PC-3 (cell line): ENCODE results near the gene SLC7A5. TPM values are rescaled to one million over a fixed set of nuclear protein-coding genes. Genes with fewer than 3 reads are reported as not detected.

Experiments used
- ATAC-seq: fragments of 200-7000 bp; cut with Tn5 transposase; 2 replicates; pipeline ENCODE4 v1.9.1; 2020; ENCODE audit warnings: mild to moderate bottlenecking, moderate library complexity
- BruUV-seq: library from RNA; stranded (reverse); fragments of 400-500 nt; replicated peaks from 2 replicates; lab custom pipeline; 2021; lab: Mats Ljungman, UMichigan
- CTCF ChIA-PET: fragments of 300-600 bp; sonication (Branson Sonifier 250); formaldehyde crosslinking; loops from one replicate; lab custom pipeline; 2022; ENCODE audit warnings: antibody characterized with exemption; lab: Charles Lee
- POLR2A ChIA-PET: fragments of 300-600 bp; sonication (Branson Sonifier 250); formaldehyde crosslinking; loops from one replicate; lab custom pipeline; 2022; ENCODE audit warnings: antibody characterized with exemption; ENCODE audit not compliant: unreplicated experiment; lab: Charles Lee
- DNase-seq: peaks from one replicate; pipeline ENCODE4 v3.0.0-alpha.2; 2015
- H2AFZ ChIP-seq: fragments of 300-600 bp; sonication (generic); 2 replicates; pipeline ENCODE4 v1.6.0; 2016; ENCODE audit warnings: antibody characterized with exemption, low read length
- H3F3A ChIP-seq: fragments of 300-600 bp; sonication (generic); one replicate; pipeline ENCODE4 v1.6.0; 2017; ENCODE audit warnings: antibody characterized with exemption, low read length, control low read depth, mild to moderate bottlenecking; ENCODE audit not compliant: unreplicated experiment
- H3K27ac ChIP-seq: fragments of 300-600 bp; sonication (generic); 2 replicates; pipeline ENCODE4 v1.5.1; 2016; ENCODE audit warnings: mild to moderate bottlenecking, low read length
- H3K27me3 ChIP-seq: fragments of 300-600 bp; sonication (generic); 2 replicates; pipeline ENCODE4 v1.6.1; 2016; ENCODE audit warnings: low read length, mixed read lengths
- H3K36me3 ChIP-seq: fragments of 300-600 bp; sonication (generic); 2 replicates; pipeline ENCODE4 v1.6.1; 2016; ENCODE audit warnings: low read depth, mixed run types, low read length, mixed read lengths
- H3K4me1 ChIP-seq: fragments of 300-600 bp; sonication (generic); 2 replicates; pipeline ENCODE4 v1.5.1; 2016; ENCODE audit warnings: low read length; ENCODE audit not compliant: insufficient read depth
- H3K4me2 ChIP-seq: fragments of 300-600 bp; sonication (generic); 2 replicates; pipeline ENCODE4 v1.6.0; 2016; ENCODE audit warnings: low read length
- H3K4me3 ChIP-seq: fragments of 300-600 bp; sonication (generic); 2 replicates; pipeline ENCODE4 v1.5.1; 2016; ENCODE audit warnings: mild to moderate bottlenecking, low read length, mixed read lengths
- H3K79me2 ChIP-seq: fragments of 300-600 bp; sonication (generic); 2 replicates; pipeline ENCODE4 v1.6.1; 2017; ENCODE audit warnings: low read length, mixed read lengths
- H3K9ac ChIP-seq: fragments of 300-600 bp; sonication (generic); 2 replicates; pipeline ENCODE4 v1.6.0; 2016; ENCODE audit warnings: mild to moderate bottlenecking, low read length
- H3K9me2 ChIP-seq: fragments of 300-600 bp; sonication (generic); replicated peaks from 2 replicates; pipeline ENCODE4 v1.6.1; 2016; ENCODE audit warnings: mixed run types, low read length, mixed read lengths
- H3K9me3 ChIP-seq: fragments of 300-600 bp; sonication (generic); 2 replicates; pipeline ENCODE4 v1.6.1; 2016; ENCODE audit warnings: low read length, mixed read lengths
- H4K20me1 ChIP-seq: fragments of 300-600 bp; sonication (generic); 2 replicates; pipeline ENCODE4 v1.6.1; 2016; ENCODE audit warnings: low read length, mixed read lengths
- EZH2 ChIP-seq: fragments of 300-600 bp; sonication (generic); IDR thresholded peaks from one replicate; pipeline ENCODE4 v1.6.1; 2017; ENCODE audit warnings: antibody characterized with exemption, mild to moderate bottlenecking, low read length; ENCODE audit not compliant: unreplicated experiment
- EZH2phosphoT487 ChIP-seq: fragments of 300-600 bp; sonication (generic); IDR thresholded peaks from 2 replicates; pipeline ENCODE4 v1.6.1; 2018; ENCODE audit warnings: mild to moderate bottlenecking, antibody characterized with exemption, low read length, borderline replicate concordance
- intact Hi-C: fragments of 100-400 bp; cut with micrococcal nuclease; formaldehyde crosslinking; loops from 2 replicates; pipeline ENCODE4 v1.9.0; 2023
- total RNA-seq: library from RNA; depleted of rRNA; stranded (reverse); fragments of >200 nt; gene quantifications from 2 replicates; pipeline ENCODE4 v1.2.3, GENCODE V29; 2014
- TF ChIP-seq, protein P1 (sequence below): fragments of 300-600 bp; sonication (generic); conservative IDR thresholded peaks from 2 replicates; pipeline ENCODE4 v1.5.1; 2017; ENCODE audit warnings: antibody characterized with exemption, low read depth, mild to moderate bottlenecking, low read length

Gene SLC7A5
- total RNA-seq, 1 experiment from 2014 or later, result 93.2 TPM

DNA sequence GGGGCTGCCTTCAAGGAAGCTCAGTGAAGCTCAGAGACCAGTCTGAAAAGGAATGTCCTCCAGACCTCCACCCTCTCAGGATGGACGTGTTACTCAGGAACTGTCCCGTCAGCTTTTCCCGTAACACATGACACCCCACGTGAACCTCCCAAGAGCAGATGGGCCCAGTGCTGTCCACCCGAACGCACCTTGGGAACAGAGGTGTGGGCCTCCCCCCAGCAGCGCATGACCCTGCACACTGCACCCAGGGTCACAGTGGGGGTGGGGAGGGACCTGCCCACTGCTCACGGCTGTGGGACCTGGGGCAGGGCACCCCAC, 21.9 kb downstream of the SLC7A5 start:
- peaks cover 6% of the 10 kb centered on the region for H4K20me1 ChIP-seq
- ChIA-PET CTCF (no interaction called here), POLR2A (no interaction called here)
- intact Hi-C loops, result no loop called here
- H3K4me1 ChIP-seq, result no peaks in the 10 kb centered on the region
- no peak for TF ChIP-seq EZH2
- no peak for TF ChIP-seq EZH2phosphoT487
- TF ChIP-seq, protein P1, sequence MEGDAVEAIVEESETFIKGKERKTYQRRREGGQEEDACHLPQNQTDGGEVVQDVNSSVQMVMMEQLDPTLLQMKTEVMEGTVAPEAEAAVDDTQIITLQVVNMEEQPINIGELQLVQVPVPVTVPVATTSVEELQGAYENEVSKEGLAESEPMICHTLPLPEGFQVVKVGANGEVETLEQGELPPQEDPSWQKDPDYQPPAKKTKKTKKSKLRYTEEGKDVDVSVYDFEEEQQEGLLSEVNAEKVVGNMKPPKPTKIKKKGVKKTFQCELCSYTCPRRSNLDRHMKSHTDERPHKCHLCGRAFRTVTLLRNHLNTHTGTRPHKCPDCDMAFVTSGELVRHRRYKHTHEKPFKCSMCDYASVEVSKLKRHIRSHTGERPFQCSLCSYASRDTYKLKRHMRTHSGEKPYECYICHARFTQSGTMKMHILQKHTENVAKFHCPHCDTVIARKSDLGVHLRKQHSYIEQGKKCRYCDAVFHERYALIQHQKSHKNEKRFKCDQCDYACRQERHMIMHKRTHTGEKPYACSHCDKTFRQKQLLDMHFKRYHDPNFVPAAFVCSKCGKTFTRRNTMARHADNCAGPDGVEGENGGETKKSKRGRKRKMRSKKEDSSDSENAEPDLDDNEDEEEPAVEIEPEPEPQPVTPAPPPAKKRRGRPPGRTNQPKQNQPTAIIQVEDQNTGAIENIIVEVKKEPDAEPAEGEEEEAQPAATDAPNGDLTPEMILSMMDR, result no peak
- H3K36me3 ChIP-seq, result peaks cover 44% of the 10 kb centered on the region
- DNase-seq (no peak), ATAC-seq (no peak)
- H3F3A ChIP-seq, result no peaks in the 10 kb centered on the region
- H3K4me2 ChIP-seq, result no peak overlapping the region
- H3K79me2 ChIP-seq, result peaks cover 89% of the 10 kb centered on the region
- H3K9me2 ChIP-seq, result no peaks in the 10 kb centered on the region
- no TSS peak for BruUV-seq
- no peaks in the 10 kb centered on the region for H3K27me3 ChIP-seq
- H3K27ac ChIP-seq, result no peak overlapping the region
- H3K9me3 ChIP-seq, result no peaks in the 10 kb centered on the region
- no peak overlapping the region for H2AFZ ChIP-seq
- no peak overlapping the region for H3K4me3 ChIP-seq
- no peak overlapping the region for H3K9ac ChIP-seq

DNA sequence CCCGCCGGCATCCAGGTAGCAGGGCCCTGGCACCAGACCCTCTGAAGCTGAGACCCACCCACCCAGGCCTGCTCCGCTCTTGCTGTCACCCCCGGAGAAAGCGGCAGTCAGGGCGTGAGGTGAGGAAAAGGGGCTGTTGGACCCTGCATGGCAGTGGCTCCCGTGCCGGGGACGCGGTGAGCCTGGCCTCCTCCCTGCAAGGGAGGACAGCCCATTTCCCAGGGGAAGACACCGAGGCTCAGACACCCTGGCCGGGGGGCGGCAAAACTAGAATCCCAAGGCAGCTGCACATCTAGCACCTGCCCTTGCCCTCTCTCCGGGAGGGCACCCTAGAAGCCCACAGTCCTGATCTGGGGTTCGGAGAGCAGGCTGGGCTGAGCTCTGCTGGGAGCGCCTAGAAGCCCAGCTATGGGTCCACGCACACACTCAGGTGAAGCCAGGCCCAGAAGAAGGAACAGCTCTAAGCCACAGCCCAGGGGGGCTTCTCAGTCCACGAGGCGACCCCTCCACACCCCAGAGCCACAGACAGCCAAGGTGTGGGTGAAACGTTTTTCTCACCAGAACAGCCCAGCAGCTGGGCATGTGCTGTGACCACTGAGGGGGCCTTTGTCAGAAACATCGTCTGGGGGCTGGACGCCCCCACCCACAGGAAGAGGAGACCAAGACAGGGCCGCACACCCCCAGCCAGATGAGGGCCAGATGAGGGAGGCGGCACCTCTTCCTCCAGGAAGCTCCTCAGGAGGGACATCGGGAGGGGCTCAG, 22.4 kb downstream of the SLC7A5 start:
- no peak overlapping the region for H3K4me3 ChIP-seq
- peaks cover 88% of the 10 kb centered on the region for H3K79me2 ChIP-seq
- no peaks in the 10 kb centered on the region for H3K27me3 ChIP-seq
- TF ChIP-seq EZH2phosphoT487 (no peak), EZH2 (no peak)
- TF ChIP-seq, protein P1, result no peak
- H4K20me1 ChIP-seq, result peaks cover 10% of the 10 kb centered on the region
- H3F3A ChIP-seq, result no peaks in the 10 kb centered on the region
- no peaks in the 10 kb centered on the region for H3K9me3 ChIP-seq
- no peak overlapping the region for H3K9ac ChIP-seq
- no peak for ATAC-seq
- H3K4me2 ChIP-seq, result no peak overlapping the region
- no peak overlapping the region for H2AFZ ChIP-seq
- POLR2A ChIA-PET, result no interaction called here
- H3K27ac ChIP-seq, result no peak overlapping the region
- H3K36me3 ChIP-seq, result peaks cover 44% of the 10 kb centered on the region
- BruUV-seq, result no TSS peak
- no peaks in the 10 kb centered on the region for H3K4me1 ChIP-seq
- H3K9me2 ChIP-seq, result no peaks in the 10 kb centered on the region
- no peak for DNase-seq
- intact Hi-C loops, result no loop called here
- CTCF ChIA-PET, result no interaction called here

DNA sequence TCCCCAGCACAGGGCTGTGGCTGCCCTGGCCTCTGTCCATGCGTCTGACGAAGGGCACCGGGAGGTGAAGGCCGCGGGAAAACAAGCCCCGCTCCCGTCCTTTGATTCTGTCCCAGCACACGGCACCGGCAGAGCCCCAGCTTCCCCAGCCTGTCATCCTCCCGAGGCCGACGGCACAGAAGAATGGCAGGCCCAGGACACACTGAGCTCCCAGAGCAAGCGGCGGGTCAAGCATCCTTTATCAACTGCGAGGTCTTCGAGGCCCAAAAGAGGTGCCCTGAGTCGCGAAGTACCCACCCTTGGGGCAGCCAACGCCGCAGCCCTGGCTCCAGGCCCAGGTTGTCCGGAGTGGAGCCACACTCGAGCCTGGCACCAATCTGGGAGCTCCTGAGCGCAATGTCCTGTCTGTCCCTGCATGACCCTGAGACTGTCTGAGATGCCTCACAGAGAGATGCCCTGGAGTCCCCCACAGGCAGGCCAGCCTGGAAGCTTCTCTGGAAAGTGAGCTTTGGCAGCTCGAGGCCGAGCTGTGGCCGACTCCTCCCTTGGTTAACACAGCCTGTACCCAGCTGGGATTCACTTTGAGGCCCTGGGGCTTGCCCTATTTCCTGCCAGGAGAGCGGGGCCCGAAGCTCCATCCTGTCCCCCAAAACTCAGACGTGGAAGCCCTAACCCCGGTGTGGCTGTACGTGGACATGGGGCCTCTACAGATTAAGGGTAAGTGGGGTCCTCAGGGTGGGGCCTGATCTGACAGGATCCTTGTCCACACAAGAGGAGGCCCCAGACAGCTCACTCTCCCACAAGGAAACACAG, 23.3 kb downstream of the SLC7A5 start:
- ATAC-seq (no peak), DNase-seq (no peak)
- POLR2A ChIA-PET, result no interaction called here
- Histone ChIP-seq H3K79me2 (peaks cover 82% of the 10 kb centered on the region), H3K4me1 (no peaks in the 10 kb centered on the region), H3K4me3 (no peak overlapping the region), H3K27me3 (no peaks in the 10 kb centered on the region), H3K27ac (no peak overlapping the region), H2AFZ (no peak overlapping the region), H3K4me2 (no peak overlapping the region), H3K36me3 (peaks cover 37% of the 10 kb centered on the region), H4K20me1 (peaks cover 10% of the 10 kb centered on the region), H3K9me3 (no peaks in the 10 kb centered on the region), H3K9me2 (no peaks in the 10 kb centered on the region), H3F3A (no peaks in the 10 kb centered on the region), H3K9ac (no peak overlapping the region)
- TF ChIP-seq, protein P1, result no peak
- TF ChIP-seq EZH2 (no peak), EZH2phosphoT487 (no peak)
- CTCF ChIA-PET, result no interaction called here
- BruUV-seq, result no TSS peak
- intact Hi-C loops, result no loop called here
